Activated effector memory CD4-positive, alpha-beta T cell treated with anti-CD3 and anti-CD28 coated beads, Interleukin-2, amount 50 U/mL, for 16 hours (primary cell): ENCODE measurements around the gene P4HA1.
"Not testable (repeated sequence)": the region's sequence is repeated elsewhere in the genome, so short reads cannot be mapped to it uniquely, and the experiment has no call there.

Source experiments
- DNase-seq: peaks from one replicate; pipeline ENCODE4 v3.0.0-alpha.2; 2020

The P4HA1 gene

GRCh38 chr10:73042130-73042529 is 54.5 kb downstream of the P4HA1 start:
- DNase-seq: no peak

DNA sequence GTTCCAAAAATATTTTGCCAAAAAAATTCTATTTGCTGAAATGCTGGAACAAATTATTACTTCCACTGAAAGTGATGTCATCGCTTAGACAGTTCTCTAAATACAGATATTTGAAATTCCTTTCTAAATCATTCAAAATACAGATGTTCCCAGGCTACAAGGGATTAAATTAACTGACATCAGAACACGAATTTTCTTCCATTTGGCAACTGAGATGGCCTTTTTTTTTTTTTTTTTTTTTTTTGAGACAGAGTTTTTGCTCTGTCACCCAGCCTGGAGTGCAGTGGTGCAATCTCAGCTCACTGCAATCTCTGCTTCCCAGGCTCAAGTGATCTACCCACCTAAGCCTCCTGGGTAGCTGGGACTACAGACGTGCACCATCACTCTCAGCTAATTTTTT is 57.0 kb downstream of the P4HA1 start:
- DNase-seq: no peak

DNA sequence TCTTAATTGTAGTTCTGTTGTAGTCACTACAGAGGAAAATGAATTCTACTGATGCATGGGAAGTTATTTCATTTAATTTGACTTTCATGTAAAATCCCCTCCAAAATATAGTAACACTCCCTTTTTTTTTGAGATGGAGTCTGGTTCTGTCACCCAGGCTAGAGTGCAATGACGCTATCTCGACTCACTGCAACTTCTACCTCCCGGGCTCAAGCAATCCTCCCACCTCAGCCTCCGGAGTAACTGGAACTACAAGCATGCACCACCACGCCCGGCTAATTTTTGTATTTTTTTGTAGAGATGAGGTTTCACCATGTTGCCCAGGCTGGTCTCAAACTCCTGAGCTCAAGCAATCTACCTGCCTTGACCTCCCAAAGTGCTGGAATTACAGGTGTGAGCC is 60.4 kb downstream of the P4HA1 start:
- DNase-seq: not testable (repeated sequence)

DNA sequence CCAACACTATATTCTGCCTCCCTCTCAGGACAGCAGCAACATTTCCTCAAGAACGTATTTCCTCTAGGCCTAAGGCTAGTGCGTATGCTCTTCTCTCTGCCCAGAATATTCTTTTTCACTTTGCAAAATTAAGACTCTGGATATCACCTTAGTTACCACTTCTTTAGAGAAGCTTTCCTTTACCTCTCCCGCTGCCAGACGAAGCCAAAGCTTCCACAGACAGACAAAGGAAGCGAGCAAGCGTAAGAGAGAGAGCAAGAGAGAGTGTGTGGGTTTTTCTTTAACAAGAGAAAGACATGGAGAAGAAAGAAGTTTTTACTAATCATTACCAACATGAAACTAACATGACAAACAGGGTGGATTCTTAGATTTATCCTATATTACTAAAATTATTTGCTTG is 64.1 kb downstream of the P4HA1 start:
- no peak for DNase-seq

DNA sequence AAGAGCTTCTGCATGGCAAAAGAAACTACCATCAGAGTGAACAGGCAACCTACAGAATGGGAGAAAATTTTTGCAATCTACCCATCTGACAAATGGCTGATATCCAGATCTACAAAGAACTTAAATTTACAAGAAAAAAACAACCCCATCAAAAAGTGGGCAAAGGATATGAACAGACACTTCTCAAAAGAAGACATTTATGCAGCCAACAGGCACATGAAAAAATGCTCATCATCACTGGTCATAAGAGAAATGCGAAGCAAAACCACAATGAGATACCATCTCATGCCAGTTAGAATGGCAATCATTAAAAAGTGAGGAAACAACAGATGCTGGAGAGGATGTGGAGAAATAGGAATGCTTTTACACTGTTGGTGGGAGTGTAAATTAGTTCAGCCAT is 70.0 kb downstream of the P4HA1 start:
- DNase-seq: not testable (repeated sequence)

DNA sequence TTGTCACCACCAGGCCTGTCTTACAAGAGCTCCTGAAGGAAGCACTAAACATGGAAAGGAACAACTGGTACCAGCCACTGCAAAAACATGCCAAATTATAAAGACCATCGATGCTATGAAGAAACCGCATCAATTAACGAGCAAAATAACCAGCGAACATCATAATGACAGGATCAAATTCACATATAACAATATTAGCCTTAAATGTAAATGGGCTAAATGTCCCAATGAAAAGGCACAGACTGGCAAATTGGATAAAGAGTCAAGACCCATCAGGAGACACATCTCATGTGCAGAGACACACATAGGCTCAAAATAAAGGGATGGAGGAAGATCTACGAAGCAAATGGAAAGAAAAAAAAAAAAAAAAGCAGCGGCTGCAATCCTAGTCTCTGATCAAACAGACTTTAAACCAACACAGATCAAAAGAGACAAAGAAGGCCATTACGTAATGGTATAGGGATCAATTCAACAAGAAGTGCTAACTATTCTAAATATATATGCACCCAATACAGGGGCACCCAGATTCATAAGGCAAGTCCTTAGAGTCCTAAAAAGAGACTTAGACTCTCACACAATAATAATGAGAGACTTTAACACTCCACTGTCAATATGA is 73.1 kb downstream of the P4HA1 start:
- not testable (repeated sequence) for DNase-seq

- DNase-seq: not testable (repeated sequence)
Observed at GRCh38 chr10:73022961-73023360, 73.7 kb downstream of the P4HA1 start.

GRCh38 chr10:73021538-73022164 is 75.0 kb downstream of the P4HA1 start:
- DNase-seq: not testable (repeated sequence)

DNA sequence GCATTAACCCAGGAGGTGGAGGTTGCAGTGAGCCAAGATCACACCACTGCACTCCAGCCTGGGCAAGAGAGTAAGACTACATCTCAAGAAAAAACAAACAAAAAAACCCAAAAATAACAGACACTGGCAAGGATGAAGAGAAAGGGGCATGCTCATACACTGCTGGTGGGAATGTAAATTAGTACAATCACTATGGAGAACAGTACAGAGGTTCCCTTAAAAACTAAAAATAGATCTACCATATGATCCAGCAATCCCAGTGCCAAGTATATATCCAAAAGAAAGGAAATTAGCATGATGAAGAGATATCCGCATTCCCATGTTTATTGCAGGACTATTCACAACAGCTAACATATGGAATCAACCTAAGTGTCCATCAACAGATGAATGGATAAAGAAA is 75.6 kb downstream of the P4HA1 start:
- no peak for DNase-seq

DNA sequence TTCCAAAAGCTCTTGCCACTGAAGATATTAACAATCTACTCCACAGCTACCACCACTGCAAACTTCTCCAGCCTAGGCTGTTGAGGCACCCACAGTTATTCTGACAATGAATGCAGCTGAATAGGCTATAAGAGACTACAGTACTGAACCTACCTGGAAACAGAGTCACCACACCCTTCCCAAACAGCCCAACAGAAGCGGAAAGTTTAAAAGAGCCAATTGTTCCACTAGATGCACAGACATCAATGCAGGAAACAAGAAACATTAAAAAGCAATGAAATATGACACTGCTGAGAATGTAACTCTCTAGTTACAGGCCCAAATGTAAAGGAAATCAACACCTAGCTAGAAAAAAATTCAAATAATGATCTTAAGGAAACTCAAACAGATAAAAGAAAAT is 77.6 kb downstream of the P4HA1 start:
- no peak for DNase-seq

DNA sequence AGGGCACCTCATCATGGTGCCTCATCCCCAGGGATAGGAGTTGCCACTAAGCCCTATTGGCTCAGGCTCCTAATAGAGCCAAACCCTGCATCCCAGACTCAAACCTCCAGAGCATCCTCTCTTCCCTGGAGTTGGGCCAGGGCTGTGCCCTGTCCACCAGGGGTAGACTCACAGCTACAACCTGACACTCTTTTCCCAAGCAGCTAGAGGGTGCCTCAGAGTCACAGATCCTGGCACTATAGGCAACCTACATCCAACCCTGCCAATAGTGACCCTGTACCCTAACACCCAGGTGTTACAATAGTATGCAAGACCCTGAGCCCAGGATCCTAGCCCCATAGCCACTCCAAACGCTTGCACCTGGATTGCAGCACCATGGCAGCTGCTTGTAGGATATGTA is 78.0 kb downstream of the P4HA1 start:
- DNase-seq: no peak

DNA sequence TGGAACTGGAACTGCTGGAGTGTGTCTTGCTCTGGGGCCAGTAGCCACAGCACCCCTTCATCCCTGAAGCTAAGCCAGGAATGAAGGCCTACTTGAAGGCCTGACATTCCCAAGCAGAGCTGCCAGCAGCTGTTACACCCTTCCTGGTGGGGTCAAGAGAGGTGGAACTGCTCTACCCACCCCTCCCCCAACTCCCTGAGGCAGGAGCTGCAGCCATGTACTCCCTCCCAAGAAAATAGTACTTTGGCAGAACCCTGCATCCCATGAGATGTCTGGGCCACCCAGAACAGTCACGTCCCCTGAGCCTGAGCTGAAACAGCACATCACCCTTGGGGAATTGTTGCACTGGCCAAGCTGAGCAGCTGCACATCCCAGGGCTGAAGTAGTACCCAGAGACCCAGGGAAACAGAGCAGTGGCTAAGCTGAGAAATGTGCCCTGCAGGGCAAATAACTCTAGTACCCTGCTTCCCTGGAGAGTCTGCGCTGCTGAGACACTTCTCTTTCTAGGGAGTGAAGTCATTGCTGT is 78.6 kb downstream of the P4HA1 start:
- no peak for DNase-seq

DNA sequence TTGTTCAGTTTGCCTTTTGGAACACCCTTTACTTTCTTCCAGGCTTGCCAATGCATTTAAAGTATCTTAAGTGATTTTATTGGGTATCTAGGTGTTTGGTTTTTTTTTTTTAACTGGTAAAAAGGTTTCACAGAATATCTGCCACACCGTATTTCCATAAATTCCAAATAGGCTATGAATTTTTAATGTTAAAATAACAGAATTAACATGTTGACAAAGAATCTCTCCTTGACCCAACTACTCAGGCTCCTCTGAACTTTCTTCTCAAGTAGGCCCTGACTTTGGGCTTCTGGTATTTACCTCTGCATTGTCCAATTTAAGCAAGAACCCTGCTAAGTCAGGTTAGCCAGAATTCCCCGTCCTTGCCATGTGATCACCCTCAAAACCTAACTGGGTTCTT is 80.9 kb downstream of the P4HA1 start:
- no peak for DNase-seq

DNA sequence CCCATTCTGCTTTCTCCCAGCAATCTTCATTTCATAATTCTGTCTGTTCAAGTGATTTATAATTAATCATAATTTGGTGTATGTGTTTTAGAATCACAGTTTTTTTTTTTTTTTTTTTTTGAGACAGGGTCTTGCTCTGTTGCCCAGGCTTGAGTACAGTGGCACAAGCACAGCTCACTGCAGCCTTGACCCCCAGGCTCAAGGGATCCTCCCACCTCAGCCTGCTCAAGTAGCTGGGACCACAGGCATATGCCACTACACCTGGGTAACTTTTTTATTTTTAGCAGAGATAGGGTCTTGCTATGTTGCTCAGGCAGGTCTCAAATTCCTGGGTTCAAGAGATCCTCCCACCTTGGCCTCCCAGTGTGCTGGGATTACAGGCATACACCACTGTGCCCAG is 92.8 kb downstream of the P4HA1 start:
- no peak for DNase-seq

DNA sequence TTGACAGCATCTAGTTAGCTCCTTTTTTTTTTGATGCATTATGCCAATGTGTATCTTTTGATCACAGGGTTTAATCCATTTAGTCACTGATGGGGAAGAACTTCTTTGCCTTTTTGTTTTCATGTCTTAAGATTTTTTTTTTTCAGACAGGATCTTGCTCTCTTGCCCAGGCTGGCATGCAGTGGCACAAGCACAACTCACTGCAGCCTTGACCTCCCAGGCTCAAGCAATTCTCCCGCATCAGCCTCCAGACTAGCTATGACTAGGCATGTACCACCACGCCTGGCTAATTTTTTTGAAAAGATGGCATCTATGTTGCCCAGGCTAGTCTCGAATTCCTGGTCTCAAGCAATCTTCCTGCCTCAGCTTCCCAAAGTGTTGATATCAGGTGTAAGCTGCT is 95.7 kb downstream of the P4HA1 start:
- no peak for DNase-seq

DNA sequence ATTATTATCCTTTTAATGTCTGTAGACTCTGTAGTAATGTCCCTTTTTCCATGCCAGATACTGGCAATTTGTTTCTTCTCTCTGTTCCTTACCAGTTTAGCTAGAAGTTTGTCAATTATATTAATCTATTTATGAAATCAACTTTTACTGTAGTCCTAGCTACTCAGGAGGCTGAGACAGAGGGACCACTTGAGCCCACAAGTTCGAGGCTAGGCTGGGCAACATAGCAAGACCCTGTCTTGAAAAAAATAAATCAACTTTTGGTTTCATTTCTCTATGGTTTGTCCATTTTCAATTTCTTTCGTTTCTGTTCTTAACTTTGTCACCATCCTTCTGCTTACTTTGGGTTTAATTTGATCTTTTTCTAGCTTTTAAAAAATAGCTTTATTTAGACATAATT is 99.6 kb downstream of the P4HA1 start:
- no peak for DNase-seq

GRCh38 chr10:72995459-72995858 is 101.2 kb downstream of the P4HA1 start:
- not testable (repeated sequence) for DNase-seq

DNA sequence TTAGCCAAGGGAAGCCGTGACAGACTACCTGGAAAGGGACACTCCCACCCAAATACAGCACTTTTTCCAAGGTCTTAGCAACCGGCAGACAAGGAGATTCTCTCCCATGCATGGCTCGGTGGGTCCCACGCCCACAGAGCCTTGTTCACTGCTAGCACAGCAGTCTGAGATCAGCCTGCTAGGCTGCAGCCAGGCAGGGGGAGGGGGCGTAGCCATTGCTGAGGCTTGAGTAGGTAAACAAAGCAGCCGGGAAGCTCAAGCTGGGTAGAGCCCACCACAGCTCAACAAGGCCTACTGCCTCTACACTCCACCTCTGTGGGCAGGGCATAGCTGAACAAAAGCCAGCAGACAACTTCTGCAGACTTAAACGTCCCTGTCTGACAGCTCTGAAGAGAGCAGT is 106.9 kb downstream of the P4HA1 start:
- DNase-seq: not testable (repeated sequence)

GRCh38 chr10:72984618-72985017 is 112.0 kb downstream of the P4HA1 start:
- not testable (repeated sequence) for DNase-seq

DNA sequence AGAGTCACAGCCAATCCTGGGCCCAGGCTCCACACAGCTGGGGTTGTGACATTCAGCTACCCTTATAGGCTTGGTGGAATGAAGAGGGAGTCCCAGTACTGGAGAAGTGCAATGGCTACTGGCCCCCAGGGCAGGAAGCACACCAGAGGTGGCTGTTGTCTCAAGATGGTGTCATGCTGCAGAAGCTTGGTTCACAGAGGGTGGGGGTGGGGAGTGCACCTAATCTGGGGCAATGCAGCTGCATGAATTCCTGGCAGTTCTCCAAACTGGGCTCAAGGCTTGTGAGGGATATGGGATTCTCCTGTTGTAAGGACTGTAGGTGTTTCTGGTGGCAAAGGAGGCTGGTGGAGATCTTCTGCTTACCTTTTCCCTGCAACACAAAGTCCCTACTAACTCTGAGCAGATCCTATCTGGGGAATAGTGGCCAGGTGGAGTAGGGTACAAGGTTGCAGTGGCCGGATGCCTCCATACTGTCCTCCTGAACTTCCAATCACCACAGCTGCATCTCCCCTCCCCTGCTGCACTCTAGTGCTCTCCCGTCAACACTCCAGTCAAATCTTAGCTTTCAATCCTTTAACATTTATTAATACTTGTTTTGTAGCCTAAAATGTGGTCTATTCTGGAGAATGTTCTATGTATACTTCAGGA is 114.7 kb downstream of the P4HA1 start:
- DNase-seq: no peak

DNA sequence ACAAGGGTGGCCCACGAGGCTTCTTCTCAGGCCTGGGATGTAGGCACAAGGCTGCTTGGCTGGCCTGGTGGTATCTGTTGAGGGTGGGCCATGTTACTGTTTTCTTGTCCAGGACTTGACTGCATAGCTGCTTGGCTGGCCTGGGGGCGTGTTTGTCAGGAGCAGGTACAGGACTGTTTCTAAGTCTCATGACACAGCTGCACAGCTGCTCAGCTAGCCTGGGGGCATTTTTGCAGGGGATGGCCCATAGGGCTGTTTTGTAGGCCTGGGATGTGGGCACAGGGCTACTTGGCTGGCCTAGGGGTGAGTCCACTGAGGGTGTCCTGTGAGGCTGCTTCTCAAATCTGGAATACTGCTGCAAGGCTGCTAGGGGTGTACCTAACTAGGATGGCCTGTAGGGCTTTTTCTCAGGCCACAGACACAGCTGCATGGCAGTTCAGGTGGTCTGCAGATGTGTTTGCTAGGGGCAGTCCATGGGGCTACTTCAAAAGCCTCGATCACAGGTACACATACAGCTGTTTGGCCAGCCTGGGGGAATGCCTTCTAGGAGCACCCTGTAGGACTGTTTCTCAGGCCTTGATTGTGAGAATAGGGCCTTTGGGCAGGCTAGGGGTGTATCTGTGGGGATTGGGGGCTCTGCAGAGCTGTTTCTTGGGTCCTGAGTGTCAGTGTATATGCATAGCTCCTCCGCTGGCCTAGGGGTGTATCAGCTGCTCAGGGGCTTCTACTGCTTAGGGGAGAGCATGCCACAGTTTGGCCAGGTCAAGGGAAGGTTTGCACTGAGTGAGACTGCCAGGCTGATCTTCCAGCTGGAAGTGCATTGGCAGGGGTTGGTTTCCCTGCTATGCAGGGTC is 115.4 kb downstream of the P4HA1 start:
- DNase-seq: no peak

GRCh38 chr10:72980348-72980747 is 116.3 kb downstream of the P4HA1 start:
- DNase-seq: no peak

- DNase-seq: no peak
Observed at GRCh38 chr10:72979709-72980108, 117.0 kb downstream of the P4HA1 start.
